H1 (cell line): ENCODE measurements around the gene DIAPH1. TPM values are rescaled to one million over a fixed set of nuclear protein-coding genes. Genes with fewer than 3 reads are reported as not detected.
A peak's percentile ranks its signal among the peaks of the same experiment; 100 is the strongest.

Source experiments
- CTCF ChIA-PET: fragments of 300-600 bp; sonication (Branson Sonifier 250); formaldehyde crosslinking; loops from one replicate; lab custom pipeline; 2021; ENCODE audit not compliant: partially characterized antibody; lab: Charles Lee
- POLR2A ChIA-PET: fragments of 300-600 bp; sonication (Branson Sonifier 250); formaldehyde crosslinking; loops from one replicate; lab custom pipeline; 2021; ENCODE audit warnings: inconsistent platforms; ENCODE audit not compliant: partially characterized antibody; lab: Charles Lee
- DNase-seq, 2 experiments: peaks; one replicate each; pipeline versions ENCODE4 v3.0.0 to v3.0.0-alpha.2; 2010 to 2022; ENCODE audit warnings: low spot score in 2 of 2, low read depth in 1 of 2, mixed read lengths in 1 of 2
- FAIRE-seq: peaks from 2 replicates; lab custom pipeline; 2011; peaks lifted over from hg19 to GRCh38; lab: Jason Lieb, UNC
- H2AFZ ChIP-seq: 2 replicates; pipeline ENCODE4 v1.8.1; 2012; ENCODE audit warnings: low read length, inconsistent platforms
- H2AK5ac ChIP-seq: 2 replicates; pipeline ENCODE4 v1.6.1; 2013; ENCODE audit warnings: low read depth, low read length
- H2BK120ac ChIP-seq: replicated peaks from 2 replicates; pipeline ENCODE3; 2013; ENCODE audit warnings: low read depth, low read length, inconsistent platforms
- H2BK12ac ChIP-seq: 2 replicates; pipeline ENCODE4 v1.6.1; 2013; ENCODE audit warnings: low read depth, low read length
- H2BK15ac ChIP-seq: 2 replicates; pipeline ENCODE4 v1.6.1; 2013; ENCODE audit warnings: low read length
- H2BK20ac ChIP-seq: 2 replicates; pipeline ENCODE4 v1.6.1; 2013; ENCODE audit warnings: low read length
- H2BK5ac ChIP-seq: 2 replicates; pipeline ENCODE4 v1.6.1; 2013; ENCODE audit warnings: low read depth, low read length
- H3K14ac ChIP-seq: 2 replicates; pipeline ENCODE4 v1.6.1; 2013; ENCODE audit warnings: inconsistent platforms; ENCODE audit not compliant: insufficient read length
- H3K18ac ChIP-seq: 2 replicates; pipeline ENCODE4 v1.6.1; 2013; ENCODE audit warnings: low read length; ENCODE audit errors: extremely low read depth
- H3K23ac ChIP-seq: 2 replicates; pipeline ENCODE4 v1.6.1; 2013; ENCODE audit warnings: inconsistent platforms; ENCODE audit not compliant: insufficient read length
- H3K23me2 ChIP-seq: 2 replicates; pipeline ENCODE4 v1.6.1; 2013; ENCODE audit warnings: low read depth, low read length
- H3K27ac ChIP-seq: 2 replicates; pipeline ENCODE4 v1.6.1; 2011; ENCODE audit warnings: low read depth, low read length, inconsistent platforms
- H3K27me3 ChIP-seq, 4 experiments: replicated peaks in 1 of 4; 1 replicate in 1 of 4; 2 replicates in 3 of 4; pipeline versions ENCODE4 v1.6.1 to v1.8.1; 2011 to 2013; ENCODE audit warnings: low read length in 3 of 4, mild to moderate bottlenecking in 3 of 4, inconsistent platforms in 2 of 4, mixed read lengths in 2 of 4, moderate library complexity in 1 of 4; ENCODE audit not compliant: control insufficient read depth in 3 of 4, insufficient read depth in 3 of 4; ENCODE audit errors: extremely low read depth in 1 of 4
- H3K36me3 ChIP-seq, 4 experiments: 2 replicates each; pipeline versions ENCODE4 v1.6.1 to v1.8.1; 2011 to 2013; ENCODE audit warnings: mild to moderate bottlenecking in 4 of 4, low read length in 3 of 4, moderate library complexity in 2 of 4, control low read depth in 1 of 4, inconsistent platforms in 1 of 4; ENCODE audit not compliant: insufficient read depth in 4 of 4, control insufficient read depth in 2 of 4
- H3K4ac ChIP-seq: replicated peaks from 2 replicates; pipeline ENCODE3; 2013; ENCODE audit warnings: low read length, low read depth, mixed read lengths, inconsistent platforms; ENCODE audit not compliant: insufficient read length
- H3K4me1 ChIP-seq, 4 experiments: replicated peaks in 1 of 4; 1 replicate in 1 of 4; 2 replicates in 3 of 4; pipeline versions ENCODE4 v1.6.1 to v1.8.1; 2011 to 2013; ENCODE audit warnings: low read length in 3 of 4, inconsistent platforms in 2 of 4, mixed read lengths in 1 of 4; ENCODE audit not compliant: insufficient read depth in 4 of 4, control insufficient read depth in 3 of 4
- H3K4me2 ChIP-seq, 2 experiments: 2 replicates each; pipeline versions ENCODE4 v1.6.1 to v1.8.1; 2011 to 2013; ENCODE audit warnings: low read depth in 2 of 2, low read length in 2 of 2, control low read depth in 1 of 2, inconsistent platforms in 1 of 2, mild to moderate bottlenecking in 1 of 2; ENCODE audit not compliant: insufficient read depth in 1 of 2
- H3K4me3 ChIP-seq, 4 experiments: fragments of 200-600, 300-600 bp in 1 of 4; sonication (generic), shearing (Covaris generic), sonication (Bioruptor Twin) in 1 of 4; 2 replicates each; pipeline versions ENCODE4 v1.5.1 to v1.8.1; 2011 to 2016; ENCODE audit warnings: low read length in 4 of 4, low read depth in 3 of 4, control low read depth in 2 of 4, inconsistent platforms in 2 of 4, mild to moderate bottlenecking in 2 of 4, mixed read lengths in 1 of 4, moderate library complexity in 1 of 4; ENCODE audit not compliant: insufficient read depth in 2 of 4; ENCODE audit errors: extremely low read depth in 1 of 4
- H3K56ac ChIP-seq: replicated peaks from 2 replicates; pipeline ENCODE3; 2013; ENCODE audit warnings: low read depth, mild to moderate bottlenecking, mixed read lengths, low read length, inconsistent platforms; ENCODE audit not compliant: insufficient read length
- H3K79me1 ChIP-seq: 2 replicates; pipeline ENCODE4 v1.6.1; 2013; ENCODE audit warnings: low read depth, low read length, control low read depth
- H3K79me2 ChIP-seq, 2 experiments: 2 replicates each; pipeline versions ENCODE4 v1.6.1 to v1.8.1; 2012 to 2013; ENCODE audit warnings: low read length in 2 of 2, mild to moderate bottlenecking in 2 of 2, inconsistent platforms in 1 of 2; ENCODE audit not compliant: insufficient read depth in 2 of 2, control insufficient read depth in 1 of 2
- H3K9ac ChIP-seq, 4 experiments: replicated peaks in 1 of 4; 1 replicate in 1 of 4; 2 replicates in 3 of 4; pipeline versions ENCODE4 v1.6.1 to v1.8.1; 2011 to 2013; ENCODE audit warnings: low read depth in 3 of 4, low read length in 3 of 4, control low read depth in 2 of 4, mild to moderate bottlenecking in 2 of 4, moderate library complexity in 2 of 4, inconsistent platforms in 1 of 4; ENCODE audit errors: extremely low read depth in 1 of 4
- H3K9me3 ChIP-seq, 2 experiments: 2 replicates each; pipeline versions ENCODE4 v1.6.1 to v1.8.1; 2012 to 2013; ENCODE audit warnings: mild to moderate bottlenecking in 2 of 2, moderate library complexity in 2 of 2, control low read depth in 1 of 2, inconsistent platforms in 1 of 2, low read depth in 1 of 2, low read length in 1 of 2, mixed read lengths in 1 of 2; ENCODE audit not compliant: insufficient read depth in 2 of 2
- H4K20me1 ChIP-seq, 2 experiments: replicated peaks in 1 of 2; 2 replicates each; pipeline versions ENCODE3 to v1.8.1; 2011 to 2013; ENCODE audit warnings: inconsistent platforms in 2 of 2, low read length in 2 of 2, mild to moderate bottlenecking in 1 of 2; ENCODE audit not compliant: insufficient read depth in 2 of 2, control insufficient read depth in 1 of 2
- H4K5ac ChIP-seq: 2 replicates; pipeline ENCODE4 v1.6.1; 2013; ENCODE audit warnings: low read length, low read depth, mixed read lengths, inconsistent platforms; ENCODE audit not compliant: insufficient read length
- H4K8ac ChIP-seq: 2 replicates; pipeline ENCODE4 v1.8.0; 2013; ENCODE audit warnings: mild to moderate bottlenecking, moderate library complexity, low read length, inconsistent platforms; ENCODE audit not compliant: insufficient read depth; ENCODE audit errors: extremely low read depth
- H4K91ac ChIP-seq: replicated peaks from 2 replicates; pipeline ENCODE3; 2013; ENCODE audit warnings: low read length, mixed read lengths, inconsistent platforms; ENCODE audit not compliant: insufficient read length
- ATF3 ChIP-seq: IDR thresholded peaks from 2 replicates; pipeline ENCODE4 v1.6.1; 2011; ENCODE audit warnings: low read depth, mild to moderate bottlenecking, low read length; ENCODE audit not compliant: insufficient read depth
- BRCA1 ChIP-seq: IDR thresholded peaks from 2 replicates; pipeline ENCODE4 v1.6.1; 2012; ENCODE audit warnings: low read depth, low read length, improper control_type of control experiment
- CEBPB ChIP-seq: IDR thresholded peaks from 2 replicates; pipeline ENCODE4 v1.6.1; 2012; ENCODE audit warnings: low read depth, low read length
- CTCF ChIP-seq, 3 experiments: IDR thresholded peaks; 1 replicate in 2 of 3; 2 replicates in 1 of 3; pipeline versions ENCODE4 v1.5.1 to v1.6.1; 2011; ENCODE audit warnings: low read length in 3 of 3, mild to moderate bottlenecking in 3 of 3, inconsistent platforms in 2 of 3, low read depth in 1 of 3, moderate library complexity in 1 of 3; ENCODE audit not compliant: insufficient read depth in 1 of 3; ENCODE audit errors: control extremely low read depth in 1 of 3
- E2F6 ChIP-seq: IDR thresholded peaks from 2 replicates; pipeline ENCODE4 v1.6.1; 2012; ENCODE audit warnings: inconsistent platforms
- HDAC6 ChIP-seq: IDR thresholded peaks from one replicate; pipeline ENCODE4 v1.7.1; 2012; ENCODE audit warnings: low read depth, mild to moderate bottlenecking, inconsistent platforms, low read length, moderate library complexity
- PHF8 ChIP-seq: fragments of 200-600 bp; sonication (generic); conservative IDR thresholded peaks from 2 replicates; pipeline ENCODE4 v1.7.1; 2012; ENCODE audit warnings: low read depth, mild to moderate bottlenecking, inconsistent platforms, low read length, moderate library complexity
- TAF1 ChIP-seq: IDR thresholded peaks from 2 replicates; pipeline ENCODE4 v1.6.1; 2011; ENCODE audit warnings: mild to moderate bottlenecking, low read depth, low read length
- YY1 ChIP-seq: IDR thresholded peaks from 2 replicates; pipeline ENCODE4 v1.6.1; 2011; ENCODE audit warnings: low read depth, mild to moderate bottlenecking, low read length
- WGBS, 2 experiments: shearing (Covaris generic) in 1 of 2; methylation state at CpG; one replicate each; pipeline versions ENCODE4 v1.1.6 to v1.1.7; 2013 to 2015; ENCODE audit warnings: low lambda C conversion rate in 2 of 2, mixed read lengths in 2 of 2, inconsistent platforms in 1 of 2, low coverage in 1 of 2, missing lambda C conversion rate in 1 of 2; ENCODE audit not compliant: insufficient replicate concordance in 2 of 2, insufficient coverage in 1 of 2, insufficient read length in 1 of 2; ENCODE audit errors: extremely low coverage in 1 of 2, missing lambda C conversion rate in 1 of 2; 5-methylcytosine and 5-hydroxymethylcytosine counted together
- polyA plus RNA-seq, 7 experiments: library from polyadenylated mRNA; depleted of rRNA in 3 of 7; stranded (reverse) in 5 of 7; unstranded in 2 of 7; fragments of >200 nt in 5 of 7; fragments of 200-250 nt in 2 of 7; gene quantifications; 1 replicate in 5 of 7; 2 replicates in 1 of 7; 4 replicates in 1 of 7; pipeline versions ENCODE4 v1.2.1 to v1.2.3, GENCODE V29; 2011 to 2013; ENCODE audit warnings: missing spikeins in 2 of 7, mixed read lengths in 2 of 7
- total RNA-seq: library from RNA; stranded (reverse); fragmentation: NEBNext Ultra II Directional; extraction: Animal tissue kit (Norgen Biotek cat#: 25700); gene quantifications from 2 replicates; pipeline ENCODE4 v1.2.1, GENCODE V29; 2021

DIAPH1 gene
- total and polyA plus RNA-seq, 2 of the 8 experiments (the other 6 are each of a cell fraction or from before 2014, with no cell fraction given): 61.2 to 114 TPM

GRCh38 chr5:141635646-141636045 is 16.8 kb upstream of the DIAPH1 start:
- H2BK12ac ChIP-seq: no peak overlapping the region
- peaks cover 0 to 5% (median 3%) of the 10 kb centered on the region in 4 experiments; a peak in 5 of 7 replicates for H3K4me1 ChIP-seq
- ChIA-PET CTCF (interaction anchor here (0.7 to 10.3 kb wide), 12 partner anchors 9 to 333 kb away, joined by 3 to 117 read pairs (median 3); partner anchors contain the start of genes DIAPH1, FCHSD1 and RNF14), POLR2A (interaction anchor here (0.6 to 6.8 kb wide), 9 partner anchors 10 to 305 kb away, joined by 3 to 96 read pairs (median 6); partner anchors contain the start of genes DIAPH1 and FCHSD1)
- H3K14ac ChIP-seq: no peak overlapping the region
- peak overlapping the region; percentile 90 to 97 for H3K4me2 ChIP-seq
- H2BK15ac ChIP-seq: no peak overlapping the region
- H2BK20ac ChIP-seq: no peak overlapping the region
- H3K23ac ChIP-seq: no peak overlapping the region
- H3K4ac ChIP-seq: no peak overlapping the region
- FAIRE-seq (no peak), DNase-seq (no peak)
- no peak overlapping the region for H2AFZ ChIP-seq
- H2BK5ac ChIP-seq: no peak overlapping the region
- no peak overlapping the region for H3K18ac ChIP-seq
- peaks cover 4 to 13% of the 10 kb centered on the region in 2 experiments for H4K20me1 ChIP-seq
- peaks cover 12% of the 10 kb centered on the region for H3K79me1 ChIP-seq
- H4K5ac ChIP-seq: no peak overlapping the region
- peaks cover 14% of the 10 kb centered on the region for H3K23me2 ChIP-seq
- H3K27me3 ChIP-seq: peaks cover 0 to 4% (median 0%) of the 10 kb centered on the region in 4 experiments; a peak in 1 of 7 replicates
- no peak overlapping the region for H3K56ac ChIP-seq
- H3K4me3 ChIP-seq: peak overlapping the region; percentile 84 to 99 (median 98); a peak in 7 of 8 replicates
- no peaks in the 10 kb centered on the region for H3K9me3 ChIP-seq
- 91% methylated on average over 7 of the region's 7 CpGs; no CpG with 5 or more reads in 1 of the 2 experiments for WGBS, 2 experiments
- peak overlapping the region in 3 of 4 experiments; percentile 49 to 88 (median 85); a peak in 3 of 7 replicates for H3K9ac ChIP-seq
- no peak overlapping the region for H4K8ac ChIP-seq
- H3K27ac ChIP-seq: no peak overlapping the region
- peaks cover 10 to 46% of the 10 kb centered on the region in 2 experiments for H3K79me2 ChIP-seq
- H3K36me3 ChIP-seq: peaks cover 0 to 11% (median 0%) of the 10 kb centered on the region in 4 experiments; a peak in 1 of 8 replicates
- H2BK120ac ChIP-seq: no peak overlapping the region
- H2AK5ac ChIP-seq: no peak overlapping the region
- no peak overlapping the region for H4K91ac ChIP-seq
- TF ChIP-seq BRCA1 (no peak), E2F6 (no peak), CTCF (IDR thresholded peaks at IDR 0.05; ENCODE audit: control extremely low read depth in 1 of 3, insufficient read depth in 1 of 3, low read depth in 1 of 3, low read length in 3 of 3) (no peak), CEBPB (no peak), TAF1 (no peak), YY1 (no peak), ATF3 (no peak), PHF8 (no peak), HDAC6 (no peak)
